Activated CD8-positive, alpha-beta memory T cell treated with anti-CD3 and anti-CD28 coated beads, Interleukin-2, amount 50 U/mL, for 1 hour (primary cell): ENCODE measurements around the gene CASZ1.

ENCODE experiments used
- DNase-seq: peaks from one replicate; pipeline ENCODE4 v3.0.0-alpha.2; 2020; ENCODE audit errors: extremely low read depth

Gene CASZ1

GRCh38 chr1:10724948-10725847 lies 71.2 kb downstream of the CASZ1 start:
- DNase-seq: no peak

GRCh38 chr1:10724511-10724910 lies 71.9 kb downstream of the CASZ1 start:
- no peak for DNase-seq

GRCh38 chr1:10724052-10724494 lies 72.4 kb downstream of the CASZ1 start:
- no peak for DNase-seq

GRCh38 chr1:10723317-10723716 lies 73.1 kb downstream of the CASZ1 start:
- no peak for DNase-seq

DNA sequence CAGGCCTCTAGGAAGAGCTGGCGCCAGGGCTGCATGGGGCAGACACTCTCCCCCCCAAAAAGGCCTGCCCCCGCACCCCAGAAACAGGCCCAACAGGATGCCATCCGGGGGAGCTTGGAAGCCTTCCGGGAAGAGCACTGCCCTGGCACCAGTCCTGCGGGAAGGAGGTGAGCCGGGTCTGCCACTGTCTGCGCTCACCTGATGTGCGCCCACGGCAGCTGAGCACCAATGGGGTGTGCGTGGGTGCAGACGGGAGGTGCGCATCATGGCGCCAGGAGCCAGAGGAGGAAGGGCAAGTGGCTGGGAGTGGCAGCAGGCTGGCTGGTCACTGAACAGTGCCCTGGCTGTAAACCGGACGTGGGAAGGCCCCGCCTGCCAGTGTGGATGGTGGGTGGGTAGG lies 73.6 kb downstream of the CASZ1 start:
- DNase-seq: no peak

- DNase-seq: no peak
Measured at GRCh38 chr1:10721381-10722321, 74.8 kb downstream of the CASZ1 start.

DNA sequence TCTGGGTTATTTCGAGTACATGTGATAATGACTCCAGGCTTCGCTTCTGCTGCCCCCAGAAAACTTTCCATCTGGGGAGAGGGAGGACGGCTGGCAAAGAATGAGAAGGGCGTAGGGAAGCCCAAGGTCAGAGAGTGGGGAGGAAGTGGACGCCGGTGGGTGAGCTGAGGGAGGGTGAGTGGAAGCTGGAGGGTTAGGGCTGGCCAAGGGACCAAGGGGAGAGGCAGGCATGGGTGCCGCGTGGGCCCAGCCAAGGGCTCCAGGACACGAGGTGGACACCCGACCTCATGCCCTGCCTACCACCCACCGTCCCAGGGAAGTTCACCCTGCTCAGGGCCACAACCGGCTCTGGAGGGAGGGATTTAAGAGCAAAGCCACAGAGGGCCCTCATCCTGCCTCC lies 75.8 kb downstream of the CASZ1 start:
- DNase-seq: no peak

DNA sequence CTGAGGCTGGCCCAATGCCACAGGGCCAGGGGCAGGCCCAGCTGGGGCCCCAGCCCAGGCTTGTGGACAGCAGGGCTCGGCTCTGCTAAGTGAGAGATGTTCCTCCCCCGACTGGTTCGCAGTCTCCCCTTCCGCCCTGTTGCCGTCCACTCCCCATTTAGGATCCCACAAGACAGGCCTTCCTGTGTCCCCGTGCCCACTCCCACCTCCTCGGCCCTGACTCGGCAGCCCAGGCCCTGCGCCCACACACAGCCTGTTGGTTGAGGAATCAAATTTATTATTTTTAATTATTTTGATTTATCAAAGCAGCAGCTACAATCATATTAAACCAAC lies 78.4 kb downstream of the CASZ1 start:
- DNase-seq: no peak

DNA sequence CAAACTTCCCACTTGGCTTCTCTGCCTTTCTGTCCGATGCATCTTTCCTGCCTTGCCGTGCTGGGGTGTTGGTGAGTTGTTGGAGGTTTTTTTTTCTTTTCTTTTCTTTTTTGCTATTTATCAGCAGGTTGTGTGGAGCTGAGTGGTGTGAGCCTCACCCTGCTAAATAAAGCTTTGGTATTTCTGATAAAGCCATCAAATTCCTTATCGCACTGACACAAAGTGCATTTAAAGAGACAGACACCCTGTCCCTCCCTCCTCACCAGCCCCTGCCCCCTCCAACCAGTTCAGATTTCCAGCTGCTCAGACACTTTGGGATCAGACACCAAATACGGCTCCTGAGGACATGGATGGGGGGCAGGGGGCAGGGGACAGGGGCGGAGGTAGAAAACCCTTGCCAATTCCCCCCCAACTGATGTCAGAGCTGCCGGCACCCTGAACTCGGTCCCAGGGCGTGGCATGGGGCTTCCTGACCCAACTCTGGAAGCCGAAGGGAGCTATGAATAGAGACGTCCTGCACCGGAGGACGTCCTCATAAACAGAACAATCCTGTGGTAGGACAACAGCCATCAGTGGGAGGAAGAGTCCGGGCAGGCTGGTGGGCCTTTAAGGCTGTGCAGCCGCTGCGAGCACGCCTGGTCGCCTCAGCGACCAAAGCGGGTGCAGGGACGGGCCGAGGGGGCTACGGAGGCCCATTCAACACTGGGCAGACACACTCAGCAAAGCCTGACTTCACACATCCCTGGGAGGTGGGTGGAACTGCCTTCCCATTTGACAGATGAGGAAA lies 79.0 kb downstream of the CASZ1 start:
- DNase-seq: no peak

DNA sequence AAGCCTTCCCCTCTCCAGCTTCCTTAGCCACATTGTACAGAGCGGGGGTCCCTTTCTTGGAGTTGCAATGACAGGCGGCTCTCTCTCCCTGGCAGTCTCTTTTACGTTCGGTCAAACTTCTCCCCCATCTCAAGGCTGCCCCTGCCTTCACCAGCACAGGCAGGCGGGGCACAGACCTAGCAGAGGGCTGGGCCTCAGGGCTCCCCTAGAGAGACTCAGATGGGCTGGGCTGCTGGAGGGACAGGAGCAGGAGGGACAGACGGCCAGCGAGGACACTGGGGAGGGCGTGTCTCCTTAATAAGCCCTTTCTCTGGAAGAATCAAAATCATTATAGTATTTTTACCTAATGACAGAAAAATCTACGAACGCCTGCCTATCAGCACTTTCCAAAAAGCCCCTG lies 79.6 kb downstream of the CASZ1 start:
- DNase-seq: no peak

- DNase-seq: no peak
Measured at GRCh38 chr1:10714337-10715114, 81.9 kb downstream of the CASZ1 start.

GRCh38 chr1:10713614-10714013 lies 82.8 kb downstream of the CASZ1 start:
- no peak for DNase-seq

- no peak for DNase-seq
Measured at GRCh38 chr1:10712568-10713362, 83.7 kb downstream of the CASZ1 start.

DNA sequence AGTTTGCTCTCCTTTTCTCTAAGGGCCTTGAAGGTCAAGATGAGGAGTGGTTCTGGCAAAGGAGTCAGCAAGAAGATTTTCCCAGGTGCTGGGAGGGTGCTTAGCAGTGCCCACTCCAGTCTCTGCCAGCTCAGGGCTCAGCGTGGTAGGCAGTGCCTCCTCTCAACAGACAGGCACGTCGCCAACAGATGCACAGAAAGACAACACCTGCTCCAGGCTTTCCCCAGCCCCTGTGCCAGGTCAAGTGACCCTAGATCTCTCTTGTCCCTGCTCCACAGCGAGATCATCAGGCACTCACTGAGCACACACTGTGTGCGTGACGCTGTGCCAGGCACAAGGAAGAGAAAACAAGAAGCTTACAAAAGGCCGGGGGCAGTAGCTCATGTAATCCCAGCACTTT lies 86.0 kb downstream of the CASZ1 start:
- DNase-seq: no peak

- no peak for DNase-seq
Measured at GRCh38 chr1:10709646-10710045, 86.8 kb downstream of the CASZ1 start.

GRCh38 chr1:10709165-10709564 lies 87.3 kb downstream of the CASZ1 start:
- no peak for DNase-seq

GRCh38 chr1:10708757-10709156 lies 87.7 kb downstream of the CASZ1 start:
- no peak for DNase-seq

DNA sequence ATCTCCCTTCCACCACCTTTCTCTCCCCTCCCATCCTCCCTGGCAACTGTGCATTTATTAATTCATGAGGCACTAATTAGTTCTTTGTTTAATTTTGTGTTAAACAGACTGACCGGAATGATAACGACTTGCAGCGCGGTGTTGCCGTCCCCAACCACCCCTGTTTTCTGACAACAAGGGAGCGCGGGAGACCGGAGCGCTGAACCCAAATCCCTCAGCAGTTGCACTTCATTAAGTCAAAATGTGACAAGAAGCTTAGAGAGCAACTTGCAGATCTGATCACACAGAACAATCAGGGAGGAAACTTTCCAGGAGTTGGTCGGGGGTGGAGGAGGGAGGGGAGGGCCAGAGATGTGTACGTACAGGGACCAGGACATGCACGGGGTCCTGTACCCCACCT lies 89.2 kb downstream of the CASZ1 start:
- DNase-seq: no peak

GRCh38 chr1:10706376-10706913 lies 90.0 kb downstream of the CASZ1 start:
- no peak for DNase-seq

GRCh38 chr1:10705953-10706352 lies 90.5 kb downstream of the CASZ1 start:
- no peak for DNase-seq
